HG03565 (cell line): ENCODE measurements around the gene ZC3H11A.
"Not testable (repeated sequence)": the region's sequence is repeated elsewhere in the genome, so short reads cannot be mapped to it uniquely, and the experiment has no call there.

Experiments used
- ATAC-seq: cut with Tn5 transposase; IDR thresholded peaks from one replicate; pipeline ENCODE4 v1.9.1; 2021; ENCODE audit warnings: mild to moderate bottlenecking, moderate library complexity; ENCODE audit not compliant: unreplicated experiment

ZC3H11A gene

DNA sequence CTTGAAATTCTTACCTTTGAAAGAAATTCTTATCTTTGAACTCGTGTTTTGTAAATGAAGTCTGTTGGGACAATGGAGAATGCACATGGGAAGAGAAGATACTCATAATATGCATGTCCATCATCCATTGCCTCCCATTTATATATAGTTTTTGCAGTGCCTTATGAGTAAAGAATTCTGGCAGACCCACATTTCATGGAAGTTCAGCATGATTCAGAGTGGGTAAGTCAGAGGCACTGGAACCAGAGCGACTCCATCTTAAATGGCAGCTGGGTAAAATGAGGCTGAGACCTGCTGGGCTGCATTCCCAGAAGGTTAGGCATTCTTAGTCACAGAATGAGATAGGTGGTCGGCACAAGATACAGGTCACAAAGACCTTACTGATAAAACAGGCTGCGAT, 16.6 kb upstream of the ZC3H11A start:
- ATAC-seq: no peak

DNA sequence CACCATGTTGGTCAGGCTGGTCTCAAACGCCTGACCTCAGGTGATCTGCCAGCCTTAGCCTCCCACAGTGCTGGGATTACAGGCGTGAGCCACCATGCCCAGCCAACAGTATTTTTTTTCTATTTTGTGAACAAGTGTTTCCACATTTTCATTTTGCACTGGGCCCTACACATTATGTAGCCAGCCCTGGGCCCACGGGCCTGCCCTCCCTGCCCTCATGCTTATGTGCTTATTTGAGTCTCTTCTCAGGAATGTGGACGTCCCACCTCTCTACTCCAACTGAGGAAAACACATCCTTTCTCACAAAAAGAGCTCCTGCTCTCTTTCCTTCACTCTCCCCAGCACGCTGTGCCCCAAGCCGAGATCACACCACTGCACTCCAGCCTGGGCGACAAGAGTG, 13.5 kb upstream of the ZC3H11A start:
- no peak for ATAC-seq

DNA sequence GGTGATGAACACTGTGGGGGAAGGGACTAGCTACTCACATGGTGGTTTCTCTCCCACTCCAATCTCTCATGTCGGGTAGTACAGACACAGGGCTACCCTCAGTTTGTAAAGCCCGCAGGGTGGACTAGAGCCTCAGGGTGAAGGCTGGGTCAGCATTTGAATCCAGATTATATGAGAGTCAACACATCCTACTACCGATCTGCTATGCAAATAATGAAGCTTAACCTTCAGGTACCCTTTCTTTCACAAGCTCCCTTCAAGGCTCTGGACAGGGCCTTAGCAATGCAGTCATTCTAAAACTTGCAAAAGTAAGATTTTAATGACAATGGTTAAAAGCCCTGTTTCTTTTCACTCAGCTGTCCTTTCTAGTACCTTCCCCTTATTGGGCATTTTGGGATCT, 5.5 kb upstream of the ZC3H11A start:
- ATAC-seq: no peak

DNA sequence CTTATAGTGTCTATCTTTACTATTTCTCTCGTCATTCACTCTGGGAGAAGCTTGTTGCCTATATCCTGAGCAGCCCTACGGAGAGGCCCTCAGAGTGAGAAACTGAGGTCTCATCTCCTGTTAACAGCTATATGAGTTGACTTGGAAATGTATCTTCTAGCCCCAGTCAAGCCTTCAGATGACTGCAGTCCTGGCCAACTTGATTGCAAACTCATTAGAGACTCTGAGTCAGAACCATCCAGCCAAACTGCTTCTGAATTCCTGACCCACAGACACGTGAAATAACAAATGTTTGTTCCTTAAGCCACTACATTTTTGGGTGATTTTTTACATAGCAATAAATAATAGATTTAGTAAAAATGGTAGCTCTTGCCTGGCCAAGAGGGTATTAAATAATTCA, 3.9 kb upstream of the ZC3H11A start:
- ATAC-seq: no peak

DNA sequence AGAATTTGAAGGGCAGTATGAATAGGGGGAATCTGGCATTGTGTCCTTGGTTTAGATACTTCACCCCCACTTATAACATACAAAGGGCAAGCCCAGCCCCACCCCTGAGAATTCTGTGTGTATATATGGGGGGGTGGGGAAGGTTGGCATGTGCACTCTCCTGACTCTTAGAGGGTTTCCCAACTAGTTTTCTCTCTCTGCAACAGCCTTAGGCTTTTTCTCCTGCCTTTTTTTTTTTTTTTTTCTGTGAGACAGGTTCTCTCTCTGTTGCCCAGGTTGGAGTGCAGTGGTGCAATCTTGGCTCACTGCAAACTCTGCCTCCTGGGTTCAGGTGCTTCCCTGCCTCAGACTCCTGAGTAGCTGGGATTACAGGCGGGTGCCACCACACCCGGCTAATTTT, 2.9 kb upstream of the ZC3H11A start:
- ATAC-seq: no peak

DNA sequence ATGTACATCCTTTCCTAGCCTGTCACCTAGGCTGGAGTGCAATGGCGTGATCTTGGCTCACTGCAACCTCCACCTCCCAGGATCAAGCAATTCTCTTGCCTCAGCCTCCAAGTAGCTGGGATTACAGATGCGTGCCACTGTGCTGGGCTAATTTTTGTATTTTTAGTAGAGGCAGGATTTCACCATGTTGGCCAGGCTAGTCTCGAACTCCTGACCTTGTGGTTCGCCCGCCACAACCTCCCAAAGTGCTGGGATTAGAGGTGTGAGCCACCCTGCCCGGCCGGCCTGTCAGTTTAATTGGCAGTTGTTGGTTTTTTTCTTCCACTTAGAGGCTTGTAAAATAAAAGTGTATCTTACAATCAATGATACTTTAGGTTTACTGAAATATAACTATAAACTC, 1.9 kb upstream of the ZC3H11A start:
- ATAC-seq: not testable (repeated sequence)

DNA sequence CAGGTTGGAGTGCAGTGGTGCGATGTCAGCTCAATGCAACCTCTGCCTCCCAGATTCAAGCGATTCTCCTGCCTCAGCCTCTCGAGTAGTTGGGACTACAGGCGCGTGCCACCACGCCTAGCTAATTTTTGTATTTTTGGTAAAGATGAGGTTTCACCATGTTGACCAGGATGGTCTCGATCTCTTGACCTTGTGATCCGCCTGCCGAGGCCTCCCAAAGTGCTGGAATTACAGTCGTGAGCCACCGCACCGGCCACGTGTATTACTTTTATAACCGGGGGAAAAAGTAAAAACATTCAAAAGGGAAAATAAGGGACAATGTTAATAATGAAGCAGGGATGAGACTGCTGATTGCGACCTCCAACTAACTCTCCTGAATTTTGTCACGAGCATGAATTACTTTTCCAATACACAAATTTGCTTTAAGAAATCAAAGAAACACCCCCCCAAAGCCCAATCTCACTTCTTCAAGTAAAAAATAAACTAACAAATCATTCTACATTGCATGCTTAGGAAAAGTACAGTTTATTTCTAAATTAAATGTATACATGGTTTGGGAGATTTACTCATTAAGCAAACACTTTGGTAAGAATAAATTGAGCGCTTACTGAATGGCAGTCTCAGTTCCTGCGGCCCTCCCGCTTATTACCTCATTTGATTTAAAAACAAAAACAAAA, 521 bp upstream of the ZC3H11A start:
- no peak for ATAC-seq

DNA sequence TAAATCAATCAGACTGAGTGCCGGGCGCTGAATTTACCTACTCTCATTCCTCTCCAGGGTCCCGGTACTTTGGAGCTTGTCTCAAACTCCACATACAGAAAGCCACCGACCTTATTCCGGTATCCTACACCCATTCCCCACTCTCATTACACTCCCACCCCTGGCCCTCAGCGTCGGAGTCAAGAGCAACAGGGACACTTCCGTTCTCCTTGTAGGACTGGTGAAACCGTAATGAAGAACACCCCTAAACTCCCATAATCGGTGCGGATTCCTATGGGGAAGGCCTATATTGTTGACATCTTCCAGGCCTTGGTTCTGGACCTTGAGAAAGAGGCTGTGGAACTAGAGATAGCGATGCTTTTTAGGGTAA, 798 bp downstream of the ZC3H11A start:
- ATAC-seq: no peak

DNA sequence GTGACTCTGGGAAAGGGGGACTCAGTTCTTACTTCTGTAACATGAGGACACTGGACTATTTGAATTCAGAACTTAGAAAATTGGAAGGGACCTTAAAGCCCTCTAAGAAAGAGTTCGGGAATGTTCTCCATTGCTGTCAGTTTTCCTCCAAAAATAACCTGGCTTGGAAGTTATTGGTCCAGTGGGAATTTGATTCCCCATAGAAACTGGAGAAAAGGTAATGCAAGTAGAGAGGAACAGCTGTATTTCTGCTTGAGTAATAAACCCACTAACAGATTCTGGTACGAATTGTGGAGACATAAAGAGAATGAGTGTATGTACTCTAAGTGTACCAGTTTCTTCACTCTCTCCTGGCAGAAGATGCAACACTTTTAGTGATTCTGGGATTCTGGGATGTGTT, 1.8 kb downstream of the ZC3H11A start:
- no peak for ATAC-seq

DNA sequence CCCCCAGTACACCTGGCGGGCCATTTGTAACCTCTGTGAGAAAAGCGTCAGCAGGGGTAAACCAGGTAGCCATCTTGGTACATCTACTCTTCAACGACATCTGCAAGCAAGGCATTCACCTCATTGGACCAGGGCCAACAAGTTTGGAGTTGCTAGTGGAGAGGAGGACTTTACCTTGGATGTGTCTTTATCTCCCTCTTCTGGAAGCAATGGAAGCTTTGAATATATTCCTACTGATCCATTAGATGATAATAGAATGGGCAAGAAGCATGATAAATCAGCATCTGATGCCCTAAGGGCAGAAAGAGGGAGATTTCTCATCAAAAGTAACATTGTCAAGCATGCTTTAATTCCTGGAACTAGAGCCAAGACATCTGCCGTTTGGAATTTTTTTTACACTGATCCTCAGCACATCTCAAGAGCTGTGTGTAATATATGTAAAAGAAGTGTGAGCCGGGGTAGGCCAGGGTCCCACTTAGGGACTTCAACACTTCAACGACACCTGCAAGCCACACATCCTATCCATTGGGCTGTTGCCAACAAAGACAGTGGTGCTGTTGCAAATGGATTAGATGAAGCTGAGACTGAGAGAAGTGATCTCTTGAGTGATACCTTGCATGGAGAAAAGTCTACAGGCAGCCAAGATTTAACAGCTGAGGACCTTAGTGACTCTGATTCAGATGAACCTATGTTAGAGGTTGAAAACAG, 2.7 kb downstream of the ZC3H11A start:
- ATAC-seq: no peak

DNA sequence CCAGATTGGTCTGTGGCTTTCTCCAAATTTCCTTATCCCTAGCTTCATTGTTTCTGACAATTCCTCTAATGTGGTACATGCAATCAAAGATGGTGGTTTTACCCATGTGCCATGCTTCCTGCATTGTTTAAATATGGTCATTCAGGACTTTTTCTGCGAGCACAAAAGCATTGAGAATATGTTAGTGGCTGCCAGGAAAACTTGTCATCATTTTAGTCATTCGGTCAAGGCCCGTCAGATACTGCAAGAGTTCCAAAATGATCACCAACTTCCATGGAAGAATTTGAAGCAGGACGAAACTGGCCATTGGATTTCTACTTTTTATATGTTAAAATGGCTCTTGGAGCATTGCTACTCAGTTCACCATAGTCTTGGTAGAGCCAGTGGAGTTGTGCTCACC, 3.7 kb downstream of the ZC3H11A start:
- no peak for ATAC-seq

DNA sequence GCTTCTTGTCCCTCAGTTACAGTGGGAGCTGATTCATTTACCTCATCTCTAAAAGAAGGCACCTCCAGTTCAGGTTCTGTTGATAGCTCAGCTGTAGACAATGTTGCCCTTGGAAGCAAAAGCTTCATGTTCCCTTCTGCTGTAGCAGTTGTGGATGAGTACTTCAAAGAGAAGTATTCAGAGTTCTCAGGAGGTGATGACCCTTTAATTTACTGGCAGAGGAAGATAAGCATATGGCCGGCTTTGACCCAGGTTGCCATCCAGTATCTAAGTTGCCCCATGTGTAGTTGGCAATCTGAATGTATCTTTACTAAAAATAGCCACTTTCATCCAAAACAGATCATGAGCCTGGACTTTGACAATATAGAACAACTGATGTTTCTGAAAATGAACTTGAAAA, 4.5 kb downstream of the ZC3H11A start:
- no peak for ATAC-seq

DNA sequence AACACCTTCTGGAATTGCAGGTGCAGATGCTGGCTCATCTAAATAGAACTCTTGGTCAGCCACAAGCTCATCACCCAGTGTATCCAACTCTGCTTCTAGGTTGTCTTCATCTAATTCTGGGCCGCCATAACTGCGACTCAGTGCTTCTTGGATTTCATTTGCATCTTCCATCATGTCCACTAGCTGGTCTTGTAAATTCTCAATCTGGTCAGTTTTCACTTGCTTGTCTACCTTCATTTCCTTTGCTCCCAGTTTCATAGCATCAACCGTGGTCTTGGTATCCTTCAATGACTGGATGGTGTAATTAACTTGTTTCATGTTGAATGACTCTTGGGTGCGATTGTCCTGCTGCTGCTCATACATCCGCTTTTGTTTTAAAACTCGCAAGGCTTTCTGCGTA, 10.3 kb downstream of the ZC3H11A start:
- ATAC-seq: no peak

DNA sequence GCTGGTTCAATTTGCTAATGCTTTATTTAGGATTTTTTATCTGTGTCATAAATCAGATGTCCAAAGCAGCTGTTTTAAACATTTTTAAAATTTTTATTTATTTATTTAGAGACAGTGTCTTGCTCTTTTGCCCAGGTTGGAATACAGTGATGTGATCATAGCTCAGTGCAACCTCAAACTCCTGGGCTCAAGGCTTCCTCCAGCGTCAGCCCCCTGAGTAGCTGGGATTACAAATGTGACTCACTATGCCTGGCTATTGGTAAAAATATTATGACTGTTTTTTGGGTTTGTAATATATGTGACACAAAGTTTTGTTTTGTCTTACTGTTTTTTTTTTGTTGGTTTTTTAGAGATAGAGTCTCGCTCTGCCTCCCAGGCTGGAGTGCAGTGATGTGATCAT, 11.8 kb downstream of the ZC3H11A start:
- no peak for ATAC-seq

DNA sequence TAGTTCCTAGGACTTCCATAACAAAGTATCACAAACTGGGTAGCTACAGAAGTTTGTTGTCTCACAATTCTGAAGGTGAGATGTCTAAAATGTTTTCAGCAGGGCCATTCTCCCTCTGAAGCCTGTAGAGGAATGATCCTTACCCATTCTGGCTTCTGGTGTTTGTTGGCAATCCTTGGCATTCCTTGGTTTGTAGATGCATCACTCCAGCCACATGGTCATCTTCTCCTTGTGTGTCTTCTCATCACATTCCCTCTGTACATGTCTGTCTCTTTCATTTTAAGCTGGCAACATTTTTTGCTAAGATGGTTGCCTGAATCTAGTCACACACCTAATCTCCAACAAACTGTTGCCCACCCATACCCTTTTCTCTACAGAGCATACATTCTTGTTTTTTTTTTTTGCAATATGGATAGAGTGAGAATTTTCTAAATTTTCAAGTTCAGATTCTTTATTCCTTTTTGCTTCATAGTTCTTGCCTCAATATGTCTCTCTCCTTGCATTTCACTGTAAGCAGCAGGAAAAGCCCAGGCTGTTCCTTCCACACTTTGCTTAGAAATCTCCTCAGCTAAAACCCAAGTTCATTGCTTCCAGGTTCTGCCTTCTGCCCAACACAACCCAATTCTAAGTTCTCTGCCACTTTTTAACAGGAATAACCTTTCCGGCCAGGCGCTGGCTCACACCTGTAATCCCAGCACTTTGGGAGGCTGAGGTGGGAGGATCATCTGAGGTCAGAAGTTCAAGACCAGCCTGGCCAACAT, 18.3 kb downstream of the ZC3H11A start:
- no peak for ATAC-seq

DNA sequence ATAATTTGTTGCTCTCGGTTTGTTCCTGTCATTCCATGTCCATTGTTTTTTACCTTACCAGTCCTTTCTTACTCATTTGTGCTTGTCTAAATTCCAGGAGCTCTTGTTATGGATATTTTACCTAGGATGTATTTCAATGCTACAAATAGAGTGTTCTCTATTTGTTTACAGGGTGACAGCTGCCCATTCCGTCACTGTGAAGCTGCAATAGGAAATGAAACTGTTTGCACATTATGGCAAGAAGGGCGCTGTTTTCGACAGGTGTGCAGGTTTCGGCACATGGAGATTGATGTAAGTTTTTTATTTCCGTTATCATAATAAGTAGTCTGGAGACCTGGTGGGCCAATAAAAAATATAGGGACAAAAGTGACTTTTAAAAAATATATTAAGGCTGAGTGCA, 23.0 kb downstream of the ZC3H11A start:
- no peak for ATAC-seq

DNA sequence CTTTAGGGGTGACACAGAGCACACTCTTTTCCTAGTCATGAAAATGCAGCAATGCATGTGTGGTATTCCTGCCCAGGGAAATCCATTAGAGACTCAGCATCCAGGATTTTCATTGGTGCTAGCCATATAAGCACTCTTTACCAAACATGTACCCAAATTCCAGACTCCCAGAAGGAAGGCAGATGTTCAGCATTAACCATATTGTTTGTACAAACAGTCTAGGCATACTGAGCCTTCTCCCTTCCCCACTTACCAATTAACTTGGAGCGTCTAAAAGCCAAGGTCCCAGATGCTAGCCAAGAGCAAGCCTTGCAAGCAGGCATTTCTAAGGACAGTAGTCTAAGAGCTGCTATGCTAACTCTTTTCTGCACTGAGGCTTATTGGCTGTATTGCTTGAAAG, 27.9 kb downstream of the ZC3H11A start:
- no peak for ATAC-seq

DNA sequence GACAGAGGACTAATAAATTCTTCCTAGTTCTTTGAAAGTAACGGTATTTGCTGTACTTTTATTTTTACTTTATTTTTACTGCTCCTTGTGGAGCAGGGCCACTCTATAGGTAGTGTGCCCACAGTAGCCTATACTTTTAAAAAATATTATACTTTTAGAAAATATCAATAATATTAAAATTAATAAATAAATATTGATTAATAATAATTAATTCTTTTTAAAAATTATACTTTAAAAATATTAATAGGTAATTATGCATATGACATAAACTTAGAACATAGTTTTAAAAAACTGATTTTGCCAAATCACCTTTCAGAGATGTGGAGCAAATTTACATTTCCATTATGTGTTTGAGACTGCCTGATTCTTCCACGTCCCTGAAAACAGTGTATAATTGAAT, 30.8 kb downstream of the ZC3H11A start:
- no peak for ATAC-seq

DNA sequence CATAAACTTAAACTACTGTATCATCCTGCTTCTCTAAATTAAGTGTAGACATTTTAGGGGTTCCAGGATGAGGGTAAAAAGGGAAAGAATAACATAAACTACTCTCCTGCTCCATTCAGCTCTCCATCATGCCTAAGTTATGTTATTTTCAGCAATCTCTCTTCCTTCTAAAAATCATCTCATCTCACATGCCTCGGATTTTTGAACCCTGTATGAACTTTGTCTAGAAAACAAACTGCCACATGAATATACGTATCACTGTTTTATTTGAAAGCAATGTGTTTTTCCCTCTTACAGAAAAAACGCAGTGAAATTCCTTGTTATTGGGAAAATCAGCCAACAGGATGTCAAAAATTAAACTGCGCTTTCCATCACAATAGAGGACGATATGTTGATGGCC, 32.6 kb downstream of the ZC3H11A start:
- no peak for ATAC-seq

DNA sequence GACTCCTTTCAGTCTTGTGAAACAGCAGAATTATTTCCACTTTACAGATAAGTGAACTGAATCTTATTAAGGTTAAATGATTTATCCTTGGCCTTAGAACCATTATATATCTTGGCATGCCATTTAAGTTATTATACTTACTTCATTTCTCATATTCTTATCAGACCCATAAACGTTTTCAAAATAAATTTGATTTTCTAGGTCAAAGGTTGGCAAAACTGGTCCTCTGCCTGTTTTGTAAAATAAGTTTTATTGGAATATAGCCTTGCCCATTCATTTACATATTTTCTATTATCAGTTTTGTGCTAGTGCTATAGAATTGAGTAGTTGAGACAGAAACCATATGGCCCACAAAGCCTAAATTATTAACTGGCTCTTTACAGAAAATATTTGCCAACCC, 33.1 kb downstream of the ZC3H11A start:
- no peak for ATAC-seq

DNA sequence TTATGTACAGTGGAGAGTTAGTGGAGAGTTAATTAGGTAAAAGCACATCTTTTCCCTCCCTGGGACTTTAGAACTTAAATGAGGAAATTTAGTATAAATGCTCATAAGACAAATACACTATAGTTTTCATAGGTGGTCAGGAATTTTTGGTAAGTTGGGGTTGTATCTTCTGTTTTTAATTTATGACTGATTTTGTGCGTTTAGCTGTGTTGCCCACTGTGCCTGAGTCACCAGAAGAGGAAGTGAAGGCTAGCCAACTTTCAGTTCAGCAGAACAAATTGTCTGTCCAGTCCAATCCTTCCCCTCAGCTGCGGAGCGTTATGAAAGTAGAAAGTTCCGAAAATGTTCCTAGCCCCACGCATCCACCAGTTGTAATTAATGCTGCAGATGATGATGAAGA, 33.8 kb downstream of the ZC3H11A start:
- not testable (repeated sequence) for ATAC-seq

DNA sequence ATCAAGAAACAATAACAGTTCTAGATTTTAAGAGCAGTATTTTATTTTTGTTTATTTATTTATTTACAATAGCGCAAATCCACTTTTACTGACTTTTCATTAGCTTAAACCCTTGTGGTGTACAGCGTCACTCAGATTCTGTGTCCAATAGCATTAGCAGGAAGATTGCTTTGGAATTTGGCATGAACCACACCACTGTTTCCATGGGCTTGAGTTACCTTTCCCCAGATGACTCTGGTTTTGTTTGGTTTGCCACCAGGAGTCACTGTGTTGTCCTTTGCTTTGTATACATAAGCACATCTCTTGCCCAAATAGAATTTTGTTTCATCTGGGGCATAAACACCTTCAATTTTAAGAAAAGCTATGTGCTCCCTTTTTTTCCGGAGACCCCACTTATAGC, 40.1 kb downstream of the ZC3H11A start:
- no peak for ATAC-seq
